GM23338 (cell line): Measurements from ENCODE around the gene ASCL2. TPM values are rescaled to one million over a fixed set of nuclear protein-coding genes. Genes with fewer than 3 reads are reported as not detected.

Source experiments
- polyA plus RNA-seq: library from polyadenylated mRNA; unstranded; fragments of >200 nt; fragmentation: Nextera tagmentation; extraction: Ambion mirVana; gene quantifications from 2 replicates; pipeline ENCODE4 v1.2.1, GENCODE V29; 2016
- total RNA-seq: library from RNA; depleted of rRNA; stranded (reverse); fragments of >200 nt; shearing (Covaris generic); gene quantifications from 2 replicates; pipeline ENCODE4 v1.2.3, GENCODE V29; 2014; rRNA removed

The ASCL2 gene
- total and polyA plus RNA-seq, 2 experiments from 2014 or later, result 0.57 to 1.6 TPM

Other genes with a start within 250 kb of the ASCL2 start
- gene IGF2, start 131.2 kb downstream of the ASCL2 start, total RNA-seq, result 0.70 and 1.4 TPM in 2 replicates
- gene IGF2, start 131.2 kb downstream of the ASCL2 start, polyA plus RNA-seq, result 4.0 and 4.4 TPM in 2 replicates
- gene INS, start 109.4 kb downstream of the ASCL2 start, total RNA-seq, result not detected in 2 replicates
- not detected in 2 replicates for gene INS, start 109.4 kb downstream of the ASCL2 start, polyA plus RNA-seq
- not detected in 2 replicates for gene TH, start 98.8 kb downstream of the ASCL2 start, total RNA-seq
- 0.34 TPM in 1 of 2 replicates, not detected in the other for gene TH, start 98.8 kb downstream of the ASCL2 start, polyA plus RNA-seq
- gene C11orf21, start 31.3 kb upstream of the ASCL2 start, total RNA-seq, result not detected in 2 replicates
- not detected in 2 replicates for gene C11orf21, start 31.3 kb upstream of the ASCL2 start, polyA plus RNA-seq
- gene TSPAN32, start 31.4 kb upstream of the ASCL2 start, total RNA-seq, result not detected in 2 replicates
- gene TSPAN32, start 31.4 kb upstream of the ASCL2 start, polyA plus RNA-seq, result not detected in 2 replicates
- gene CD81, start 106.7 kb upstream of the ASCL2 start, total RNA-seq, result 290 and 346 TPM in 2 replicates
- 88.6 and 95.5 TPM in 2 replicates for gene CD81, start 106.7 kb upstream of the ASCL2 start, polyA plus RNA-seq
- 27.7 and 44.3 TPM in 2 replicates for gene TSSC4, start 130.2 kb upstream of the ASCL2 start, total RNA-seq
- gene TSSC4, start 130.2 kb upstream of the ASCL2 start, polyA plus RNA-seq, result 27.5 and 31.3 TPM in 2 replicates
- gene TRPM5, start 173.9 kb upstream of the ASCL2 start, total RNA-seq, result not detected in 2 replicates
- not detected in 2 replicates for gene TRPM5, start 173.9 kb upstream of the ASCL2 start, polyA plus RNA-seq
- 0.87 and 1.2 TPM in 2 replicates for gene KCNQ1, start 174.4 kb upstream of the ASCL2 start, total RNA-seq
- 0.45 and 1.1 TPM in 2 replicates for gene KCNQ1, start 174.4 kb upstream of the ASCL2 start, polyA plus RNA-seq